ENCODE measurements around the gene ZNF280B. TPM values are rescaled to one million over a fixed set of nuclear protein-coding genes. Genes with fewer than 3 reads are reported as not detected.
A peak's percentile ranks its signal among the peaks of the same experiment; 100 is the strongest.

The ZNF280B gene
- total and polyA plus RNA-seq, 9 of the 15 experiments (the other 6 are each of a cell fraction or from before 2014, with no cell fraction given), result 7.7 to 29.9 (median 20.0) TPM

- H2AFZ ChIP-seq (ENCODE audit: low read depth, low read length), result no peak overlapping the region
- H3K27ac ChIP-seq (ENCODE audit: extremely low read depth, low read depth, low read length), result no peak overlapping the region
- ChIA-PET CTCF (ENCODE audit: low intra/inter-chr PET ratio) (interaction anchor here (0.7 kb wide), 1 partner anchor 493 kb away, joined by 4 read pairs; no protein-coding TSS in a partner anchor), POLR2A (interaction anchor here (0.7 to 1.9 kb wide), 10 partner anchors 9 to 137 kb away, joined by 3 to 8 read pairs (median 3); no protein-coding TSS in a partner anchor)
- intact Hi-C loops (cut with micrococcal nuclease), result no loop called here
- H4K20me1 ChIP-seq (replicated peaks; ENCODE audit: control insufficient read depth, insufficient read depth, low read length), result no peaks in the 10 kb centered on the region
- no peaks in the 10 kb centered on the region for H3K9me3 ChIP-seq (replicated peaks; ENCODE audit: control insufficient read depth, insufficient read depth, low read depth, low read length)
- in situ Hi-C loops (cut with MboI), result no loop called here
- no TSS peak for BruUV-seq (replicated peaks)
- peak; percentile 52 for ATAC-seq
- no peaks in the 10 kb centered on the region for H3K9me1 ChIP-seq (ENCODE audit: control insufficient read depth, insufficient read depth, low read length)
- H3K36me3 ChIP-seq (ENCODE audit: control insufficient read depth, insufficient read depth, low read length), result no peaks in the 10 kb centered on the region
- no peak overlapping the region for H3K9ac ChIP-seq (ENCODE audit: insufficient read depth in 1 of 2, low read depth in 2 of 2, low read length in 2 of 2)
- WGBS (ENCODE audit: insufficient coverage, low coverage, missing lambda C conversion rate), result 2% methylated on average over 1 of the region's 1 CpG
- no peak for DNase-seq (ENCODE audit: extremely low read depth in 1 of 4, low spot score in 3 of 4)
- H3K27me3 ChIP-seq (ENCODE audit: control insufficient read depth in 2 of 2, insufficient read depth in 2 of 2, low read length in 2 of 2), result peaks cover 22 to 24% of the 10 kb centered on the region in 2 experiments
- no peak overlapping the region for H3K4me3 ChIP-seq
- H3K4me1 ChIP-seq (replicated peaks in 1 of 2; ENCODE audit: control insufficient read depth in 2 of 2, insufficient read depth in 2 of 2, low read length in 2 of 2), result no peaks in the 10 kb centered on the region
- FAIRE-seq, result no peak
- no peak overlapping the region for H3K4me2 ChIP-seq (ENCODE audit: insufficient read depth, low read length)
- H3K79me2 ChIP-seq (ENCODE audit: control insufficient read depth, insufficient read depth, low read length), result no peaks in the 10 kb centered on the region
- TF ChIP-seq POLR2AphosphoS2 (IDR thresholded peaks at IDR 0.05; ENCODE audit: low read length) (no peak), BACH1 (tag; IDR thresholded peaks at IDR 0.05) (no peak), SP1 (CRISPR knock-in tag; IDR thresholded peaks at IDR 0.05) (no peak), ZNF639 (CRISPR knock-in tag; conservative IDR thresholded peaks at IDR 0.05 in 1 of 2, IDR thresholded peaks at IDR 0.05 in 1 of 2) (peak in 1 of 2 experiments; percentile 83; a peak in 1 of 4 replicates), ATF3 (IDR thresholded peaks at IDR 0.05) (no peak), ATF3 (CRISPR knock-in tag; conservative IDR thresholded peaks at IDR 0.05) (no peak), IRF9 (tag; IDR thresholded peaks at IDR 0.05) (no peak), SREBF1 (IDR thresholded peaks at IDR 0.05; ENCODE audit: borderline replicate concordance, low read depth, low read length) (no peak), ZNF408 (CRISPR knock-in tag; IDR thresholded peaks at IDR 0.05; ENCODE audit: low read depth) (no peak), EP400 (IDR thresholded peaks at IDR 0.05) (no peak), PHB2 (IDR thresholded peaks at IDR 0.05; ENCODE audit: low read depth) (no peak), SMARCC2 (IDR thresholded peaks at IDR 0.05; ENCODE audit: low read depth) (no peak), IRF2 (CRISPR knock-in tag; IDR thresholded peaks at IDR 0.05) (peak; percentile 43; the same call in 1 of the 2 replicates), HIVEP1 (CRISPR knock-in tag; IDR thresholded peaks at IDR 0.05) (no peak), PTBP1 (IDR thresholded peaks at IDR 0.05; ENCODE audit: low read depth, low read length) (no peak), ZNF41 (CRISPR knock-in tag; conservative IDR thresholded peaks at IDR 0.05) (no peak), SMAD4 (CRISPR knock-in tag; conservative IDR thresholded peaks at IDR 0.05) (no peak), NCOA4 (IDR thresholded peaks at IDR 0.05; ENCODE audit: partially characterized antibody) (no peak), PHF8 (IDR thresholded peaks at IDR 0.05; ENCODE audit: borderline replicate concordance, low read length) (peak; percentile 13; the same call in 1 of the 2 replicates), NR1H2 (CRISPR knock-in tag; IDR thresholded peaks at IDR 0.05) (no peak), HMGN3 (IDR thresholded peaks at IDR 0.05; ENCODE audit: borderline replicate concordance, extremely low read depth, insufficient read length, low read depth, low read length) (no peak), MCM3 (IDR thresholded peaks at IDR 0.05) (0 out of 2 replicates have a peak, but pooled peaks have one; percentile 2)
These were observed 68.4 kb downstream of the ZNF280B start for GRCh38 chr22:22440188-22440587.

Data from K562 (cell line).